D721Med (cell line): ENCODE measurements around the gene CAPN9.

ENCODE experiments used
- DNase-seq: peaks from one replicate; pipeline ENCODE4 v3.0.0; 2011; ENCODE audit warnings: low spot score; ENCODE audit not compliant: insufficient read length
- FAIRE-seq: peaks from 2 replicates; lab custom pipeline; 2011; peaks lifted over from hg19 to GRCh38; lab: Jason Lieb, UNC
- CTCF ChIP-seq: IDR thresholded peaks from 2 replicates; pipeline ENCODE4 v1.5.1; 2012; ENCODE audit warnings: mild to moderate bottlenecking, control low read depth; ENCODE audit not compliant: insufficient read depth; ENCODE audit errors: missing control alignments

Gene CAPN9

GRCh38 chr1:230822092-230822581 lies 74.9 kb downstream of the CAPN9 start:
- TF ChIP-seq CTCF: no peak
- FAIRE-seq: no peak
- DNase-seq: no peak

- FAIRE-seq (no peak), DNase-seq (no peak)
- TF ChIP-seq CTCF: no peak
Observed at GRCh38 chr1:230823426-230823825, 76.2 kb downstream of the CAPN9 start.

DNA sequence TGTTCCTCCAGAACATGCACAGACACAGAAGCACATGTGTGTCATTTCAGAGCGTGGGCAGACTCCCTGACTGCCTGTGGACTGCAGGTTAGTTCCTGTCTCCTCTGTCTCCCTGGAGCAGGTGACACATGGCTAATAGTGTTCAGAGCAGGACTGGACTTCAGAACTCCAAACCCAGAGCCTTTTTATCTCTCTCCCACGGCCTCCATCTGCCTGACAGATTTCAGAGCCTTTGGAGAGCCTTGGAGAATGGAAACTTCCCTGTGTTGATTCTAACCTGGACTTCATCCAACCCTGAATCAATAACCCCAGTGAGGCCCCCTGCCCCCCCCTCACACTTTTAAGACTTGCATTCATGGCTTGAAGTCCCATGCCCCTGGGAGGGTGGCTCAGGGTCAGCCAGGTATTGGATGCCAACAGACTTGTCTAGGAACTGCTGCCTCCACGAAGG lies 76.8 kb downstream of the CAPN9 start:
- no peak for TF ChIP-seq CTCF
- FAIRE-seq: no peak
- no peak for DNase-seq

GRCh38 chr1:230824551-230824918 lies 77.3 kb downstream of the CAPN9 start:
- no peak for TF ChIP-seq CTCF
- no peak for DNase-seq
- no peak for FAIRE-seq

DNA sequence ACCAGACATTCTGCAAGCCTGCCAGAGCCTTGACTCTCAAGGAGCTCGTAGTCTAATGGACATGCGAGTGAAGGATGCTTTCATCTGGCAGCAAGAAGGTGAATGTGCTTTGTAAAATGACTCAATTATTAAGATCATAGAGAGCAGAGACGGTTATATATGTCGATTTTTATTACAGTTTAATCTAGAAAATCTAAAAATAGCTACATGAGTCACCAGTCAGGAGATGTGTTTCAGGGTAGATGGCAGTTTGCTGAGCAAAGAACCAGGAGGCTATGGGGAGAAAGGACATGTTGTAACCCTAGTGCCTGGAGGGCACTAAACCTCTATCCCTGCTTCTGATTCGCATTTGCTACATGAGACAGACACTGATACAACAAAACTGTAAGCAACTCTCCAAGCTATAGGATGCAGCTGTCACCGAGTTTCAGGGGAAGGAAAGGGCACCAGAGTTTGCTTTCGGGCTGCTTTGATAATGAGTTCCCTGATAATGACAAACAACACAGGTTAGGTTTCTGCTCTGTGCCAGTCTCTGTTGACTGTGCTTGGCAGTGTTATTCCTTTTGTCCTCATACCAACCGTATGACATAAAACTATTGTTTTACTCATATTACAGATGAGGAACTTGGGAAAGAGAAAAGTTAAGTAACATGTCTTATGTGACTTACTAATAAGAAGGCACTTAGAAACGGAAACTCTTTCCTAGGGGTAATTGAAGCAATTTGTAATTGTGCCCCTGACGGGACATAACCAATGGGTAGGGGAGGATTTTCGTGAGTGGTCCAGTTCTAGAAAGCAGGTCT lies 77.9 kb downstream of the CAPN9 start:
- FAIRE-seq (no peak), DNase-seq (no peak)
- no peak for TF ChIP-seq CTCF

DNA sequence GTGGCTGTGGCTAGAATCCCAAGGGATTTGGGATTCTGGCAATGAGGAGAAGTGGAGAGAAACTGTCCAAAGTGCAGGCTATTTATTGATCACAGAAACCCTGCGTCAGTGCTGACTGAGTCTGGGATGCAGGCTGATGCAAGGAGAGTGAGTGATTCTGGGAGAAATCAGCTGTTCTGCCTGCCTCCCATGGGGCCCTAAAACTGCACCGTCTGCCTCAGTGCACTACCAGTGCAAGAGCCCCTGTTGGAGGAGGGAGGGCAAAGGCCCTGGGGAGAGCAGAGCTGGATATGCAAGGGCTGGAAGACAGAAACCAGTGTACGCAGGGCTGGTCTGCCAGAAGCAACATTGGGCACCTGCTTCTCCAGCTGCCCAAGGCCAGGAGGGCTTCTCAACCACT lies 78.6 kb downstream of the CAPN9 start:
- no peak for DNase-seq
- no peak for TF ChIP-seq CTCF
- no peak for FAIRE-seq

- FAIRE-seq (no peak), DNase-seq (no peak)
- no peak for TF ChIP-seq CTCF
Observed at GRCh38 chr1:230826166-230826875, 79.1 kb downstream of the CAPN9 start.
